WTC11 (cell line): ENCODE data around the gene RPS6KA2. TPM values are rescaled to one million over a fixed set of nuclear protein-coding genes. Genes with fewer than 3 reads are reported as not detected.

Experiments used
- ATAC-seq: fragments of 200-7000 bp; cut with Tn5 transposase; 2 replicates; pipeline ENCODE4 v1.10.0; 2021; ENCODE audit warnings: mild to moderate bottlenecking, moderate library complexity
- CTCF ChIA-PET: fragments of 300-600 bp; sonication (Branson Sonifier 250); formaldehyde crosslinking; loops from one replicate; lab custom pipeline; 2021; ENCODE audit warnings: antibody characterized with exemption; lab: Charles Lee
- POLR2A ChIA-PET: fragments of 350-600 bp; sonication (Branson Sonifier 250); formaldehyde crosslinking; loops from one replicate; lab custom pipeline; 2021; ENCODE audit warnings: antibody characterized with exemption; lab: Charles Lee
- DNase-seq: peaks from one replicate; pipeline ENCODE4 v3.0.0; 2021; ENCODE audit warnings: low spot score
- H3K27ac Mint-ChIP-seq: 2 replicates; pipeline ENCODE4 v1.8.0; 2021; ENCODE audit warnings: mixed read lengths
- H3K27me3 Mint-ChIP-seq: 2 replicates; pipeline ENCODE4 v1.8.0; 2021; ENCODE audit warnings: low read depth, mild to moderate bottlenecking, moderate library complexity, mixed read lengths
- H3K36me3 Mint-ChIP-seq: 2 replicates; pipeline ENCODE4 v1.8.0; 2021; ENCODE audit warnings: mixed read lengths
- H3K4me1 Mint-ChIP-seq: 2 replicates; pipeline ENCODE4 v1.8.0; 2022; ENCODE audit warnings: mixed read lengths
- H3K4me3 Mint-ChIP-seq: 2 replicates; pipeline ENCODE4 v1.8.0; 2021; ENCODE audit warnings: mild to moderate bottlenecking, moderate library complexity, mixed read lengths
- H3K9me3 Mint-ChIP-seq: 2 replicates; pipeline ENCODE4 v1.8.0; 2021; ENCODE audit warnings: mixed read lengths
- CREM ChIP-seq: sonication (generic); formaldehyde crosslinking; IDR thresholded peaks from 2 replicates; pipeline ENCODE4 v1.8.1; 2022; ENCODE audit warnings: mild to moderate bottlenecking, missing genetic modification reagents, moderate library complexity
- EMX1 ChIP-seq: fragments of 250-450 bp; sonication (Bioruptor Pico); IDR thresholded peaks from 2 replicates; pipeline ENCODE4 v1.8.0; 2021; ENCODE audit warnings: mild to moderate bottlenecking
- FOXP1 ChIP-seq: sonication (generic); formaldehyde crosslinking; IDR thresholded peaks from 2 replicates; pipeline ENCODE4 v1.8.0; 2022; ENCODE audit warnings: missing genetic modification reagents, mild to moderate bottlenecking, moderate library complexity, borderline replicate concordance
- GRHL2 ChIP-seq: fragments of 250-450 bp; sonication (Bioruptor Pico); IDR thresholded peaks from 2 replicates; pipeline ENCODE4 v1.8.0; 2022; ENCODE audit warnings: mild to moderate bottlenecking, moderate library complexity; ENCODE audit not compliant: insufficient replicate concordance, severe bottlenecking
- JAZF1 ChIP-seq: fragments of 250-450 bp; sonication (Bioruptor Pico); IDR thresholded peaks from 2 replicates; pipeline ENCODE4 v1.9.0; 2021; ENCODE audit warnings: moderate library complexity, mild to moderate bottlenecking, inconsistent platforms
- KAT7 ChIP-seq: sonication (generic); formaldehyde crosslinking; IDR thresholded peaks from 2 replicates; pipeline ENCODE4 v1.8.1; 2023; ENCODE audit warnings: missing genetic modification reagents, mild to moderate bottlenecking, borderline replicate concordance
- MXD4 ChIP-seq: fragments of 250-450 bp; sonication (Bioruptor Pico); IDR thresholded peaks from 2 replicates; pipeline ENCODE4 v1.8.0; 2021; ENCODE audit warnings: mild to moderate bottlenecking, moderate library complexity, borderline replicate concordance
- NFATC4 ChIP-seq: fragments of 250-450 bp; sonication (Bioruptor Pico); IDR thresholded peaks from 2 replicates; pipeline ENCODE4 v1.9.0; 2021; ENCODE audit warnings: mild to moderate bottlenecking
- NFYB ChIP-seq: sonication (generic); formaldehyde crosslinking; conservative IDR thresholded peaks from 2 replicates; pipeline ENCODE4 v1.8.0; 2022; ENCODE audit warnings: low read depth, missing genetic modification reagents
- TEAD4 ChIP-seq: sonication (generic); formaldehyde crosslinking; IDR thresholded peaks from 2 replicates; pipeline ENCODE4 v1.8.0; 2022; ENCODE audit warnings: mild to moderate bottlenecking, missing genetic modification reagents
- ZNF219 ChIP-seq: sonication (generic); formaldehyde crosslinking; IDR thresholded peaks from 2 replicates; pipeline ENCODE4 v1.8.0; 2023; ENCODE audit warnings: missing genetic modification reagents, mild to moderate bottlenecking, borderline replicate concordance
- ZNF416 ChIP-seq: fragments of 250-450 bp; sonication (Bioruptor Pico); IDR thresholded peaks from 2 replicates; pipeline ENCODE4 v1.9.0; 2021; ENCODE audit warnings: mild to moderate bottlenecking, inconsistent platforms
- ZNF671 ChIP-seq: fragments of 250-450 bp; sonication (Bioruptor Pico); IDR thresholded peaks from 2 replicates; pipeline ENCODE4 v1.8.0; 2021; ENCODE audit warnings: mild to moderate bottlenecking
- total RNA-seq: library from RNA; stranded (reverse); gene quantifications from 3 replicates; pipeline ENCODE4 v1.2.3, GENCODE V29; 2021
- TF ChIP-seq, protein P1 (sequence below): sonication (generic); formaldehyde crosslinking; IDR thresholded peaks from 2 replicates; pipeline ENCODE4 v1.8.0; 2022; ENCODE audit warnings: mild to moderate bottlenecking, missing genetic modification reagents
- TF ChIP-seq, protein P2 (sequence below): sonication (generic); formaldehyde crosslinking; conservative IDR thresholded peaks from 2 replicates; pipeline ENCODE4 v1.8.1; 2022; ENCODE audit warnings: mild to moderate bottlenecking, missing genetic modification reagents
- TF ChIP-seq, protein P3 (sequence below): fragments of 250-450 bp; sonication (Bioruptor Pico); IDR thresholded peaks from 2 replicates; pipeline ENCODE4 v1.9.0; 2021; ENCODE audit warnings: moderate library complexity, mild to moderate bottlenecking, inconsistent platforms, borderline replicate concordance
- TF ChIP-seq, protein P4 (sequence below): sonication (generic); formaldehyde crosslinking; IDR thresholded peaks from 2 replicates; pipeline ENCODE4 v1.8.0; 2023; ENCODE audit warnings: mild to moderate bottlenecking, missing genetic modification reagents
- TF ChIP-seq, protein P5 (sequence below): sonication (generic); formaldehyde crosslinking; IDR thresholded peaks from 2 replicates; pipeline ENCODE4 v1.8.0; 2022; ENCODE audit warnings: mild to moderate bottlenecking, missing genetic modification reagents
- TF ChIP-seq, protein P6 (sequence below): sonication (generic); formaldehyde crosslinking; IDR thresholded peaks from 2 replicates; pipeline ENCODE4 v1.8.1; 2023; ENCODE audit warnings: mild to moderate bottlenecking, missing genetic modification reagents, borderline replicate concordance
- TF ChIP-seq, protein P7 (sequence below): sonication (generic); formaldehyde crosslinking; IDR thresholded peaks from 2 replicates; pipeline ENCODE4 v1.8.0; 2022; ENCODE audit warnings: mild to moderate bottlenecking, missing genetic modification reagents

RPS6KA2 gene
- total RNA-seq, 1 experiment from 2014 or later = 24.2 TPM

DNA sequence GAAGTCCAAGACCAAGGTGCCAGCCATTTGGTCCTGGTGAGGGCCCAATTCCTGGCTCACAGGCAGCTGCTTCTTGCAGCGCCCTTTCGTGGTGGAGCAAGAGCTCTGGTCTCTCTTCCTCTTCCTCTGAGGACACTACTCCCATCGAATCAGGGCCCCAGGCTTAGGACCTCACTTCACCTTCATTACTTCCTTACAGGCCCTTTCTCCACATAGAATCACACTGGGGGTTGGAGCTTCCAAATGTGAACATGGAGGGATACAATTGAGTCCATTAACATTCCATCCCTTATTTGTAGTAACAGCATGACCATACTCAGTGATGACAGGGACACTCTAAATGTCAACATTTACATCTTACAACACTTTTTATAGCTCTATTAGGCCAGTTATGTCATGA, 42.9 kb downstream of the RPS6KA2 start:
- ATAC-seq (no peak), DNase-seq (no peak)
- POLR2A ChIA-PET = no interaction called here
- no peak overlapping the region for H3K4me3 Mint-ChIP-seq
- peaks cover 58% of the 10 kb centered on the region for H3K4me1 Mint-ChIP-seq
- no peaks in the 10 kb centered on the region for H3K9me3 Mint-ChIP-seq
- TF ChIP-seq ZNF219 (no peak), FOXP1 (CRISPR knock-in tag) (no peak), ZNF671 (CRISPR knock-in tag) (no peak), NFYB (CRISPR knock-in tag) (no peak), JAZF1 (CRISPR knock-in tag) (no peak), NFATC4 (CRISPR knock-in tag) (no peak), ZNF416 (CRISPR knock-in tag) (no peak), TEAD4 (CRISPR knock-in tag) (no peak), GRHL2 (CRISPR knock-in tag) (no peak), EMX1 (CRISPR knock-in tag) (no peak), MXD4 (CRISPR knock-in tag) (no peak), KAT7 (no peak), CREM (CRISPR knock-in tag) (no peak)
- TF ChIP-seq, protein P1, sequence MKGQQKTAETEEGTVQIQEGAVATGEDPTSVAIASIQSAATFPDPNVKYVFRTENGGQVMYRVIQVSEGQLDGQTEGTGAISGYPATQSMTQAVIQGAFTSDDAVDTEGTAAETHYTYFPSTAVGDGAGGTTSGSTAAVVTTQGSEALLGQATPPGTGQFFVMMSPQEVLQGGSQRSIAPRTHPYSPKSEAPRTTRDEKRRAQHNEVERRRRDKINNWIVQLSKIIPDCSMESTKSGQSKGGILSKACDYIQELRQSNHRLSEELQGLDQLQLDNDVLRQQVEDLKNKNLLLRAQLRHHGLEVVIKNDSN (CRISPR knock-in tag) = no peak
- TF ChIP-seq, protein P2, sequence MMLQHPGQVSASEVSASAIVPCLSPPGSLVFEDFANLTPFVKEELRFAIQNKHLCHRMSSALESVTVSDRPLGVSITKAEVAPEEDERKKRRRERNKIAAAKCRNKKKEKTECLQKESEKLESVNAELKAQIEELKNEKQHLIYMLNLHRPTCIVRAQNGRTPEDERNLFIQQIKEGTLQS = no peak
- TF ChIP-seq, protein P3, sequence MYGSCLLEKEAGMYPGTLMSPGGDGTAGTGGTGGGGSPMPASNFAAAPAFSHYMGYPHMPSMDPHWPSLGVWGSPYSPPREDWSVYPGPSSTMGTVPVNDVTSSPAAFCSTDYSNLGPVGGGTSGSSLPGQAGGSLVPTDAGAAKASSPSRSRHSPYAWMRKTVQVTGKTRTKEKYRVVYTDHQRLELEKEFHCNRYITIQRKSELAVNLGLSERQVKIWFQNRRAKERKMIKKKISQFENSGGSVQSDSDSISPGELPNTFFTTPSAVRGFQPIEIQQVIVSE (CRISPR knock-in tag) = no peak
- TF ChIP-seq, protein P4, sequence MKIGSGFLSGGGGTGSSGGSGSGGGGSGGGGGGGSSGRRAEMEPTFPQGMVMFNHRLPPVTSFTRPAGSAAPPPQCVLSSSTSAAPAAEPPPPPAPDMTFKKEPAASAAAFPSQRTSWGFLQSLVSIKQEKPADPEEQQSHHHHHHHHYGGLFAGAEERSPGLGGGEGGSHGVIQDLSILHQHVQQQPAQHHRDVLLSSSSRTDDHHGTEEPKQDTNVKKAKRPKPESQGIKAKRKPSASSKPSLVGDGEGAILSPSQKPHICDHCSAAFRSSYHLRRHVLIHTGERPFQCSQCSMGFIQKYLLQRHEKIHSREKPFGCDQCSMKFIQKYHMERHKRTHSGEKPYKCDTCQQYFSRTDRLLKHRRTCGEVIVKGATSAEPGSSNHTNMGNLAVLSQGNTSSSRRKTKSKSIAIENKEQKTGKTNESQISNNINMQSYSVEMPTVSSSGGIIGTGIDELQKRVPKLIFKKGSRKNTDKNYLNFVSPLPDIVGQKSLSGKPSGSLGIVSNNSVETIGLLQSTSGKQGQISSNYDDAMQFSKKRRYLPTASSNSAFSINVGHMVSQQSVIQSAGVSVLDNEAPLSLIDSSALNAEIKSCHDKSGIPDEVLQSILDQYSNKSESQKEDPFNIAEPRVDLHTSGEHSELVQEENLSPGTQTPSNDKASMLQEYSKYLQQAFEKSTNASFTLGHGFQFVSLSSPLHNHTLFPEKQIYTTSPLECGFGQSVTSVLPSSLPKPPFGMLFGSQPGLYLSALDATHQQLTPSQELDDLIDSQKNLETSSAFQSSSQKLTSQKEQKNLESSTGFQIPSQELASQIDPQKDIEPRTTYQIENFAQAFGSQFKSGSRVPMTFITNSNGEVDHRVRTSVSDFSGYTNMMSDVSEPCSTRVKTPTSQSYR (CRISPR knock-in tag) = no peak
- TF ChIP-seq, protein P5, sequence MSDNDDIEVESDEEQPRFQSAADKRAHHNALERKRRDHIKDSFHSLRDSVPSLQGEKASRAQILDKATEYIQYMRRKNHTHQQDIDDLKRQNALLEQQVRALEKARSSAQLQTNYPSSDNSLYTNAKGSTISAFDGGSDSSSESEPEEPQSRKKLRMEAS (CRISPR knock-in tag) = no peak
- TF ChIP-seq, protein P6, sequence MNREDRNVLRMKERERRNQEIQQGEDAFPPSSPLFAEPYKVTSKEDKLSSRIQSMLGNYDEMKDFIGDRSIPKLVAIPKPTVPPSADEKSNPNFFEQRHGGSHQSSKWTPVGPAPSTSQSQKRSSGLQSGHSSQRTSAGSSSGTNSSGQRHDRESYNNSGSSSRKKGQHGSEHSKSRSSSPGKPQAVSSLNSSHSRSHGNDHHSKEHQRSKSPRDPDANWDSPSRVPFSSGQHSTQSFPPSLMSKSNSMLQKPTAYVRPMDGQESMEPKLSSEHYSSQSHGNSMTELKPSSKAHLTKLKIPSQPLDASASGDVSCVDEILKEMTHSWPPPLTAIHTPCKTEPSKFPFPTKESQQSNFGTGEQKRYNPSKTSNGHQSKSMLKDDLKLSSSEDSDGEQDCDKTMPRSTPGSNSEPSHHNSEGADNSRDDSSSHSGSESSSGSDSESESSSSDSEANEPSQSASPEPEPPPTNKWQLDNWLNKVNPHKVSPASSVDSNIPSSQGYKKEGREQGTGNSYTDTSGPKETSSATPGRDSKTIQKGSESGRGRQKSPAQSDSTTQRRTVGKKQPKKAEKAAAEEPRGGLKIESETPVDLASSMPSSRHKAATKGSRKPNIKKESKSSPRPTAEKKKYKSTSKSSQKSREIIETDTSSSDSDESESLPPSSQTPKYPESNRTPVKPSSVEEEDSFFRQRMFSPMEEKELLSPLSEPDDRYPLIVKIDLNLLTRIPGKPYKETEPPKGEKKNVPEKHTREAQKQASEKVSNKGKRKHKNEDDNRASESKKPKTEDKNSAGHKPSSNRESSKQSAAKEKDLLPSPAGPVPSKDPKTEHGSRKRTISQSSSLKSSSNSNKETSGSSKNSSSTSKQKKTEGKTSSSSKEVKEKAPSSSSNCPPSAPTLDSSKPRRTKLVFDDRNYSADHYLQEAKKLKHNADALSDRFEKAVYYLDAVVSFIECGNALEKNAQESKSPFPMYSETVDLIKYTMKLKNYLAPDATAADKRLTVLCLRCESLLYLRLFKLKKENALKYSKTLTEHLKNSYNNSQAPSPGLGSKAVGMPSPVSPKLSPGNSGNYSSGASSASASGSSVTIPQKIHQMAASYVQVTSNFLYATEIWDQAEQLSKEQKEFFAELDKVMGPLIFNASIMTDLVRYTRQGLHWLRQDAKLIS (CRISPR knock-in tag) = no peak
- TF ChIP-seq, protein P7, sequence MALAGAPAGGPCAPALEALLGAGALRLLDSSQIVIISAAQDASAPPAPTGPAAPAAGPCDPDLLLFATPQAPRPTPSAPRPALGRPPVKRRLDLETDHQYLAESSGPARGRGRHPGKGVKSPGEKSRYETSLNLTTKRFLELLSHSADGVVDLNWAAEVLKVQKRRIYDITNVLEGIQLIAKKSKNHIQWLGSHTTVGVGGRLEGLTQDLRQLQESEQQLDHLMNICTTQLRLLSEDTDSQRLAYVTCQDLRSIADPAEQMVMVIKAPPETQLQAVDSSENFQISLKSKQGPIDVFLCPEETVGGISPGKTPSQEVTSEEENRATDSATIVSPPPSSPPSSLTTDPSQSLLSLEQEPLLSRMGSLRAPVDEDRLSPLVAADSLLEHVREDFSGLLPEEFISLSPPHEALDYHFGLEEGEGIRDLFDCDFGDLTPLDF (CRISPR knock-in tag) = no peak
- H3K27ac Mint-ChIP-seq = no peak overlapping the region
- H3K36me3 Mint-ChIP-seq = no peaks in the 10 kb centered on the region
- CTCF ChIA-PET = interaction anchor here (0.6 to 1.1 kb wide), 3 partner anchors 12 to 367 kb away, joined by 3 read pairs; no protein-coding TSS in a partner anchor
- no peaks in the 10 kb centered on the region for H3K27me3 Mint-ChIP-seq
